ENCODE results near the gene TMEM33.

The TMEM33 gene

DNA sequence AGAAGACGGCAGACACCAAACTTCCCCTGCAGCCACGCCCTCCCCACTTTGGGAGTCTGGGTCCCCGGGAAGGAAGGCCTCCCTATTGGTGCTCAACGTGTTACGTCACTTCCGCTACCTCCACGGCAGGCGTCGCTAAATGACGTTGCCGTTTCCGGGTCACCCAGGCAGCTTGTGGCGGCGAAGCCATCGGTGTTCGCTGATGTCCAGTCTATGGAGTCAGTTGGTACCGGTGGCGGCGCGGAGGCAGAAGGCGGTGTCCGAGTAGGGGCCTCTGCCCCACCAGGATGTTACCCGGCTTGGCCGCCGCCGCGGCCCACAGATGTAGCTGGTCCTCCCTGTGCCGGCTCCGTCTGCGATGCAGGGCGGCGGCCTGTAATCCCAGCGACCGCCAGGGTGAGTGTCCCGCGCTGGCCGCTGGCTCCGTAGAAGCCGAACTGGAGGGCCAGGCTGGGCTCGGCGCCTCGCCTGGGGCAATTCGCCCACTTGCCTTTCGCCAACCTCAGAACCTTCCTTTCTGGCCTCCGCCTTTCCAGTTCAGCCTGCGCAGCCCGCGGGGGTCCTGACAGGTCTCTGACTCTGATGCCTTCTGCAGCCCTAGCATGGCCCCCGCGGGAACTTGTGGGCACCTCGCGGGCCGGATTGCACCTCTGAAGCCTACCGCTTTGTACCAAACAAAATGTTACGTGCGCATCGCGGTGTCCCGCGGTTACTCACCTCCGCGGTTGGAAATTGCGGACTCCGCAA, 55.3 kb downstream of the TMEM33 start, which contains the start of gene SLC30A9:
Gene SLC30A9 (plus strand): TSS at position 166 of the 747 bp plus-strand sequence. CDS start 122 bp downstream, at position 288.
- peak within 1 kb of the TSS; percentile 81 for H3K4me3 ChIP-seq (ENCODE audit: low read depth, low read length)
- H3K27ac ChIP-seq (ENCODE audit: extremely low read depth, low read depth, low read length): peak within 1 kb of the TSS; percentile 57; the same call in 1 of the 2 replicates
- H3K9me3 ChIP-seq (ENCODE audit: control insufficient read depth, insufficient read depth, low read depth, low read length): no peaks in the 10 kb centered on the region
- CTCF ChIA-PET: interaction anchor here (0.6 to 1.4 kb wide), 6 partner anchors 24 to 149 kb away, joined by 3 to 4 read pairs (median 4); no protein-coding TSS in a partner anchor
- no peaks in the 10 kb centered on the region for H3K36me3 ChIP-seq (ENCODE audit: control insufficient read depth in 2 of 2, insufficient read depth in 1 of 2, low read length in 2 of 2)
- no peaks in the 10 kb centered on the region for H3K4me1 ChIP-seq (ENCODE audit: control insufficient read depth, insufficient read depth, low read length)
- POLR2A ChIA-PET: interaction anchor here (1.0 to 1.8 kb wide), 5 partner anchors 11 to 734 kb away, joined by 3 to 9 read pairs (median 3); partner anchors contain the start of genes TMEM33 and UCHL1
- no peak for TF ChIP-seq ZNF174 (tag by site-specific recombination; IDR thresholded peaks at IDR 0.05)
- no peak for TF ChIP-seq YY2 (tag by site-specific recombination; IDR thresholded peaks at IDR 0.05)
- no peak for TF ChIP-seq ZFP69B (tag by site-specific recombination; IDR thresholded peaks at IDR 0.05)
- TF ChIP-seq WT1 (tag by site-specific recombination; IDR thresholded peaks at IDR 0.05): peak; percentile 33; the same call in 1 of the 2 replicates
- peak; percentile 19; the same call in 1 of the 2 replicates for TF ChIP-seq GLIS1 (tag by site-specific recombination; IDR thresholded peaks at IDR 0.05)
- no peak for TF ChIP-seq OSR2 (tag by site-specific recombination; IDR thresholded peaks at IDR 0.05)
- TF ChIP-seq ZNF585B (tag by site-specific recombination; IDR thresholded peaks at IDR 0.05): no peak
- TF ChIP-seq ZBTB8A (tag by site-specific recombination; IDR thresholded peaks at IDR 0.05): no peak
- TF ChIP-seq, protein P1, sequence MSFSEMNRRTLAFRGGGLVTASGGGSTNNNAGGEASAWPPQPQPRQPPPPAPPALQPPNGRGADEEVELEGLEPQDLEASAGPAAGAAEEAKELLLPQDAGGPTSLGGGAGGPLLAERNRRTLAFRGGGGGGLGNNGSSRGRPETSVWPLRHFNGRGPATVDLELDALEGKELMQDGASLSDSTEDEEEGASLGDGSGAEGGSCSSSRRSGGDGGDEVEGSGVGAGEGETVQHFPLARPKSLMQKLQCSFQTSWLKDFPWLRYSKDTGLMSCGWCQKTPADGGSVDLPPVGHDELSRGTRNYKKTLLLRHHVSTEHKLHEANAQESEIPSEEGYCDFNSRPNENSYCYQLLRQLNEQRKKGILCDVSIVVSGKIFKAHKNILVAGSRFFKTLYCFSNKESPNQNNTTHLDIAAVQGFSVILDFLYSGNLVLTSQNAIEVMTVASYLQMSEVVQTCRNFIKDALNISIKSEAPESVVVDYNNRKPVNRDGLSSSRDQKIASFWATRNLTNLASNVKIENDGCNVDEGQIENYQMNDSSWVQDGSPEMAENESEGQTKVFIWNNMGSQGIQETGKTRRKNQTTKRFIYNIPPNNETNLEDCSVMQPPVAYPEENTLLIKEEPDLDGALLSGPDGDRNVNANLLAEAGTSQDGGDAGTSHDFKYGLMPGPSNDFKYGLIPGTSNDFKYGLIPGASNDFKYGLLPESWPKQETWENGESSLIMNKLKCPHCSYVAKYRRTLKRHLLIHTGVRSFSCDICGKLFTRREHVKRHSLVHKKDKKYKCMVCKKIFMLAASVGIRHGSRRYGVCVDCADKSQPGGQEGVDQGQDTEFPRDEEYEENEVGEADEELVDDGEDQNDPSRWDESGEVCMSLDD (tag by site-specific recombination; IDR thresholded peaks at IDR 0.05): no peak
- TF ChIP-seq, protein P2, sequence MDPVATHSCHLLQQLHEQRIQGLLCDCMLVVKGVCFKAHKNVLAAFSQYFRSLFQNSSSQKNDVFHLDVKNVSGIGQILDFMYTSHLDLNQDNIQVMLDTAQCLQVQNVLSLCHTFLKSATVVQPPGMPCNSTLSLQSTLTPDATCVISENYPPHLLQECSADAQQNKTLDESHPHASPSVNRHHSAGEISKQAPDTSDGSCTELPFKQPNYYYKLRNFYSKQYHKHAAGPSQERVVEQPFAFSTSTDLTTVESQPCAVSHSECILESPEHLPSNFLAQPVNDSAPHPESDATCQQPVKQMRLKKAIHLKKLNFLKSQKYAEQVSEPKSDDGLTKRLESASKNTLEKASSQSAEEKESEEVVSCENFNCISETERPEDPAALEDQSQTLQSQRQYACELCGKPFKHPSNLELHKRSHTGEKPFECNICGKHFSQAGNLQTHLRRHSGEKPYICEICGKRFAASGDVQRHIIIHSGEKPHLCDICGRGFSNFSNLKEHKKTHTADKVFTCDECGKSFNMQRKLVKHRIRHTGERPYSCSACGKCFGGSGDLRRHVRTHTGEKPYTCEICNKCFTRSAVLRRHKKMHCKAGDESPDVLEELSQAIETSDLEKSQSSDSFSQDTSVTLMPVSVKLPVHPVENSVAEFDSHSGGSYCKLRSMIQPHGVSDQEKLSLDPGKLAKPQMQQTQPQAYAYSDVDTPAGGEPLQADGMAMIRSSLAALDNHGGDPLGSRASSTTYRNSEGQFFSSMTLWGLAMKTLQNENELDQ (tag by site-specific recombination; IDR thresholded peaks at IDR 0.05; ENCODE audit: low read depth): no peak
- no peak for TF ChIP-seq ZNF2 (tag by site-specific recombination; IDR thresholded peaks at IDR 0.05)
- TF ChIP-seq, protein P3, sequence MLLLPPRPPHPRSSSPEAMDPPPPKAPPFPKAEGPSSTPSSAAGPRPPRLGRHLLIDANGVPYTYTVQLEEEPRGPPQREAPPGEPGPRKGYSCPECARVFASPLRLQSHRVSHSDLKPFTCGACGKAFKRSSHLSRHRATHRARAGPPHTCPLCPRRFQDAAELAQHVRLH (tag by site-specific recombination; IDR thresholded peaks at IDR 0.05): no peak
- TF ChIP-seq ZNF548 (tag by site-specific recombination; IDR thresholded peaks at IDR 0.05): no peak
- no peak for TF ChIP-seq ZNF18 (tag by site-specific recombination; IDR thresholded peaks at IDR 0.05)
- no peak for TF ChIP-seq ZNF10 (tag by site-specific recombination; IDR thresholded peaks at IDR 0.05)
- TF ChIP-seq HOXC10 (CRISPR knock-in tag; IDR thresholded peaks at IDR 0.05): no peak
- TF ChIP-seq ZFP37 (tag by site-specific recombination; IDR thresholded peaks at IDR 0.05): 0 out of 2 replicates have a peak, but pooled peaks have one; percentile 12
- TF ChIP-seq ZNF623 (tag by site-specific recombination; IDR thresholded peaks at IDR 0.05): no peak
- TF ChIP-seq ZNF501 (tag by site-specific recombination; IDR thresholded peaks at IDR 0.05): peak; percentile 68; the same call in 1 of the 2 replicates
- peak; percentile 24 for TF ChIP-seq ZBTB26 (tag by site-specific recombination; optimal IDR thresholded peaks at IDR 0.05)
- no peak for TF ChIP-seq ZNF132 (tag by site-specific recombination; IDR thresholded peaks at IDR 0.05; ENCODE audit: borderline replicate concordance)
- no peak for TF ChIP-seq SCRT1 (tag by site-specific recombination; IDR thresholded peaks at IDR 0.05; ENCODE audit: borderline replicate concordance)
- TF ChIP-seq SP2 (tag by site-specific recombination; IDR thresholded peaks at IDR 0.05): peak; percentile 81
- TF ChIP-seq, protein P4, sequence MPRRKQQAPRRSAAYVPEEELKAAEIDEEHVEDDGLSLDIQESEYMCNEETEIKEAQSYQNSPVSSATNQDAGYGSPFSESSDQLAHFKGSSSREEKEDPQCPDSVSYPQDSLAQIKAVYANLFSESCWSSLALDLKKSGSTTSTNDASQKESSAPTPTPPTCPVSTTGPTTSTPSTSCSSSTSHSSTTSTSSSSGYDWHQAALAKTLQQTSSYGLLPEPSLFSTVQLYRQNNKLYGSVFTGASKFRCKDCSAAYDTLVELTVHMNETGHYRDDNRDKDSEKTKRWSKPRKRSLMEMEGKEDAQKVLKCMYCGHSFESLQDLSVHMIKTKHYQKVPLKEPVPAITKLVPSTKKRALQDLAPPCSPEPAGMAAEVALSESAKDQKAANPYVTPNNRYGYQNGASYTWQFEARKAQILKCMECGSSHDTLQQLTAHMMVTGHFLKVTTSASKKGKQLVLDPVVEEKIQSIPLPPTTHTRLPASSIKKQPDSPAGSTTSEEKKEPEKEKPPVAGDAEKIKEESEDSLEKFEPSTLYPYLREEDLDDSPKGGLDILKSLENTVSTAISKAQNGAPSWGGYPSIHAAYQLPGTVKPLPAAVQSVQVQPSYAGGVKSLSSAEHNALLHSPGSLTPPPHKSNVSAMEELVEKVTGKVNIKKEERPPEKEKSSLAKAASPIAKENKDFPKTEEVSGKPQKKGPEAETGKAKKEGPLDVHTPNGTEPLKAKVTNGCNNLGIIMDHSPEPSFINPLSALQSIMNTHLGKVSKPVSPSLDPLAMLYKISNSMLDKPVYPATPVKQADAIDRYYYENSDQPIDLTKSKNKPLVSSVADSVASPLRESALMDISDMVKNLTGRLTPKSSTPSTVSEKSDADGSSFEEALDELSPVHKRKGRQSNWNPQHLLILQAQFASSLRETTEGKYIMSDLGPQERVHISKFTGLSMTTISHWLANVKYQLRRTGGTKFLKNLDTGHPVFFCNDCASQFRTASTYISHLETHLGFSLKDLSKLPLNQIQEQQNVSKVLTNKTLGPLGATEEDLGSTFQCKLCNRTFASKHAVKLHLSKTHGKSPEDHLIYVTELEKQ (tag by site-specific recombination; IDR thresholded peaks at IDR 0.05; ENCODE audit: borderline replicate concordance): no peak
- TF ChIP-seq GLI2 (tag by site-specific recombination; IDR thresholded peaks at IDR 0.05; ENCODE audit: borderline replicate concordance, low read depth): no peak
- TF ChIP-seq ZNF155 (tag by site-specific recombination; IDR thresholded peaks at IDR 0.05): no peak
